ENCODE measurements around the gene FITM1. TPM values are rescaled to one million over a fixed set of nuclear protein-coding genes. Genes with fewer than 3 reads are reported as not detected.

FITM1 gene, protein sequence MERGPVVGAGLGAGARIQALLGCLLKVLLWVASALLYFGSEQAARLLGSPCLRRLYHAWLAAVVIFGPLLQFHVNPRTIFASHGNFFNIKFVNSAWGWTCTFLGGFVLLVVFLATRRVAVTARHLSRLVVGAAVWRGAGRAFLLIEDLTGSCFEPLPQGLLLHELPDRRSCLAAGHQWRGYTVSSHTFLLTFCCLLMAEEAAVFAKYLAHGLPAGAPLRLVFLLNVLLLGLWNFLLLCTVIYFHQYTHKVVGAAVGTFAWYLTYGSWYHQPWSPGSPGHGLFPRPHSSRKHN
- 0.19 and 0.27 TPM in 2 replicates for total RNA-seq

DNA sequence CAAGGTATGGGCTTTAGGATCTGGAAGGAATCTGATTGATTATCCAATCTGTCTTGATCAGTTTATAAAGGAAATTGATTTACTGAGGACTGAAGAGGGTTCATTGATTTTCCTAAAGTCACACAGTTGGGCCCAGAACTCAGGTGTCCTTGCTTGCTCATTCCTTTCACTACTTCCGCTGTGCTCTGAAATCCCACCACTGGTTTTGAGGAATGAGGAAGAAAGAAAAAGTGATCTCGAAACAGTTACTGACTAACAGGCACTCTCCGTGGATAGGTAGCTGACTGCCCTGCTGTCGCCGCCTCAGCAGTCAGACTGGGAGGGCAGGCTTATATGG lies at the start of gene FITM1:
FITM1 (plus strand) TSS at position 280 of the 337 bp plus-strand sequence. CDS start 905 bp downstream, outside the sequence.

DNA sequence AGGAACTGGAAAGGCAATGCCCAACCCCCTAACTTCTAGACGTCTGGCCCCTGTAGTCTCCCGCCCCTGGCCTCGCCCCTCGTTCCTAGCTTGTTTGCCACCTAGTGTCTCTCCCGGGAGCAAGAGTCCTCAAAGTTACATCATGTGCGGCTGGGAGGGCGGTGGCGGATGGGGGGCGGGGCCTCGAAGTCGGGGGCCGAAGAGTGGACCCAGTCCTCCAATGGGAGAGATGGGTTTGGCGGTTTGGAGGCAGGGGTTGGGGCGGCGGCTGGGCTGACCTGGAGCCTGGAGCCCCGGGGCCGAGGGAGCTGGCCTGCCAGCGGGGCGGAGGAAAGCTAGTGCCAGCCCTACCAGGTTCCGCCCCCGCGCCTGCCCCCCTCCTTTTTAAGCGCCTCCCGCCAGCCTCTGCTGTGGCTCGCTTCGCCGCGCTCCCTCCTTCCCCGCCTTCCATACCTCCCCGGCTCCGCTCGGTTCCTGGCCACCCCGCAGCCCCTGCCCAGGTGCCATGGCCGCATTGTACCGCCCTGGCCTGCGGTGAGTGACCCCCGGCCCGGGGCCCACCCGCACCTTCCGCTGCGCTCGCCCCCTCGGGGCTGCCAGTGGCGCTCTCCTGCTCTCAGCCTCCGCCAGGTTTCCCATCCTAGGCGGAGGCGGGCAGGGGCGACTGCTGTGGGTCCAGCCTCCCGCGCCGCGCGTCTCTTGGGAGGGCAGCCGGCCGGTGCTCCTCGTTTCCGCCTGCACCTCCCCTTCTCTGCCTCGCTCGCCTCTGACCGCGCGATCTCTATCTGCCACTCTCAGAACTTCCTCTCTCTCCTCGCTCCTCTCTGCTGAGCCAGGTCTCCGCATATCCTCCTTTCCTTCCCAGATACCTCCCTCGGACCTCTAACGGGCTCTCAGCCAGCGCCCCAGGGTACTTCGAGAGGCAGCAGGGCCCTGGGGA lies 36.3 kb upstream of the FITM1 start, which contains the start of gene PCK2:
PCK2 (plus strand) TSS at position 411 of the 940 bp plus-strand sequence; CDS start at position 506, 95 bp downstream.

DNA sequence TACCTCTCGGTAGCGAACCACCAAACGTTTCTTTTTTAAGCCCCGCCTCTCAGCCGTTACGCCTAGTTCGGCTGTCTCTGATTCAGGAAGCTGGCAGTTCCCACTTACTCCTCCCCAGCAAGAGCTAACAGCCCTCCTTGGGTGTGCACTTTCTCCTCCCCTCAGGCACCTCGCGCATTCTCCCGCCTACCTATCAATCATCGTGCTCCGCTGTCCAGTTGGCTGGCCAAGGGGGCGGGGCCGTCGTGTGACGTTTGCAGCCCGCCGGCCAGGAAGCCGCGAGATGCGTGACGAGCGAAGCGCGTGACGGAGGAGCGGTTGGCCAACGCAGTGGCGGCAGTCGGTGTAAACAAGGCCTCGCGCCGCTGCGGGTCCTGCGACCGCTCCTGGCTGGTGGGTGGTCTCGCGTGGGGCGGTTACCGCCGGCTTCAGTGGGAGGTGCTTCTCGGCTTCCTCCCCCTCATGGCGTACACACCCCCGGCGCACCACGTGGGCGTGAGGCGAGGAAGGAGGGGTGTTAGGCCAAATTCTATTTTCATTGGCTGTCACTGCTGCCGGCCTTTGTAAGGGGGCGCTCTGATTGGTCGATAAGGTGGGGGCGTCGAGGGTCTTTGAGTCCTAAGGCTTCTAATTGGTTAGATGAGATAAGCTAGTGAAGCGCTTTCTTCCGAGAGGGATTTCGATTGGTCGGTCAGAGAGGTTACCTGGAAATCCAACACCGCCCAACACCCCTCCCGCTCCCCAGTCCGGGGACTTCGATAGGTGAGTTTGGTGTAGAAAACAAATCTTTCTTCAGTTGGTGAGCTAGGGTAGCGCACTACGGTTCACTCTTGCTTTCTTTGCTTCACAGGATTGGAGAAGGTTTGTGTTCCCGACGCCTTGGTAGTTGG lies 15.7 kb upstream of the FITM1 start, which contains the start of the genes DCAF11 and NRL:
DCAF11 (plus strand) TSS at position 246 of the 890 bp plus-strand sequence. CDS start 818 bp downstream, outside the sequence.
NRL (minus strand) TSS at position 418 of the 890 bp plus-strand sequence. CDS start 32,101 bp downstream, outside the sequence.

DNA sequence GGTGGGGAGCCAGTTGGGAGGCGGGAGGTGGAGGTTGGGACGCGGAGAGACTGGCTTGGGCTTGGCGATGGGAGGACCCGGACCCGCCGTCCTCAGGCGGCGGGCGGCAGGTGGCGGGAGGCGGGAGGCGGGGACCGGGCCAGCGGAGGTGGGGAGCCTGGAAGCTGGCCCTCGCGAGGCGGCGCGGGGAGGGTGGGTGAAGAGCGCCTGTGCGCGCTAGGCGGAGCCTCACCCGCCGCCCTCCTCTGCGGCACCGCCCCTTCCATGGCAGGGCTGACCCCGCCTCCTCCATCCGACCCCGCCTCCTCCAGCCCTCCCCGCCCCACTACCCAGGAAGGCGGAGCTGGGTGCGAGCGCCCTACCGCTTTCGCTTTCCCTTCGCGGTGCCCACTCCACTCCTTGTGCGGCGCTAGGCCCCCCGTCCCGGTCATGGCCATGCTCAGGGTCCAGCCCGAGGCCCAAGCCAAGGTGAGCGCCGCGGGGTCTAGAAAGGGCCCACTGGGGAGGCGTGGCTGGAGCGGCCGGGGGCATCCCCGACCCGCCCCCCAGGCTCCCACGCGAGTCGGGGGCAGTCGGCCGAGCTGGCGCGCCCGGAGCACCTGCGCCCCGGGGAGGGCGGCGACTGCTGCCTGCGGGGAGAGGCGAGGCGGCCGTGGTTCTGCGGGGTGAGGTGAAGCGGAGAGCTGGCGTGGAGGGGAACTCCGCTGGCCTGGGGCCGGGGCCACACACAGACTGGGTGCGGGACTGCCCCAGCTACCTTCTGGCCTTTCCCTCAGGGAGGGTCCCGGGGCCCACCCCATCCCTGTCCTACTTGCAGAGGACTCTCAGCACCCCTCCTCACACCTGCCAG lies 5.6 kb downstream of the FITM1 start, which contains the start of gene PSME1:
PSME1 (plus strand) TSS at position 361 of the 850 bp plus-strand sequence; CDS start at position 430, 69 bp downstream.

DNA sequence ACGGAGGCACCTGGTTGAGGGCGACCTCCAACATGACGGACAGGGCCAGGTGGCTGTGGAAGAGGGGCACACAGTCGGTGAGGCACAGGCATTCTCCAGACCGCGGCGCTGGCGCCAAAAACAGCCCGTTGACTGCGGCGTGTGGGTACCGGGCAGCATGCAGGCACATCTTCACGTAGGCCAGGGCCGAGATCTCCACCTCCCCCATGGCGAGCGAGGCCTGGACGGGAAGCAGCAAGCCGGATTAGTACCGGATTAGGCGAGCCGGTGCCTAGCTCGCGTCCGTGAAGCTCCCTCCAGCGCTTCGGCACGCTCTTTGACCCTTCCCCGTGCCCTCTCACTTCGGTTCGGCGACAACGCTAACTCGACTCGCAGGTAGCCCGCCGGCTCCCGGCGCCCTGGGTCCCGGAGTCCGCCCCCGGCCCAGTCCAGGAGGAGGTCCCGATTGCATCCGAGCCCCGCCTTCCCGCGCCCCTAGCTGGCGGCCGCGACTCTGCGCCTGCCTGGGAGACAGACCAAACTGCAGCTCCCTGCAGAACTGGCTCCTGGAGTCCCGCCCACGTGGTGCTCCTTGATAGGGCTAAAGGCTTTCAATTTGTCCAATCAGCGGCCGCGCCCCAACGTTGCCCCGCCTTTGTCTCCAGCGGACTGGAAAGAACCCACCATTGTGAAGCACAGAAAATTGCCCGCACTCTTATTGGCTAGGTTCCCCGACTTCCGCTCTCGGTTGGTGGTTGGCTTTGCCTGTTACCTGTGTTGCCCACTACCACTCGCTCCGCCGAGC lies 10.8 kb downstream of the FITM1 start, which contains the start of gene EMC9:
EMC9 (minus strand) TSS at position 495 of the 784 bp plus-strand sequence; CDS start at position 208, 287 bp downstream.

DNA sequence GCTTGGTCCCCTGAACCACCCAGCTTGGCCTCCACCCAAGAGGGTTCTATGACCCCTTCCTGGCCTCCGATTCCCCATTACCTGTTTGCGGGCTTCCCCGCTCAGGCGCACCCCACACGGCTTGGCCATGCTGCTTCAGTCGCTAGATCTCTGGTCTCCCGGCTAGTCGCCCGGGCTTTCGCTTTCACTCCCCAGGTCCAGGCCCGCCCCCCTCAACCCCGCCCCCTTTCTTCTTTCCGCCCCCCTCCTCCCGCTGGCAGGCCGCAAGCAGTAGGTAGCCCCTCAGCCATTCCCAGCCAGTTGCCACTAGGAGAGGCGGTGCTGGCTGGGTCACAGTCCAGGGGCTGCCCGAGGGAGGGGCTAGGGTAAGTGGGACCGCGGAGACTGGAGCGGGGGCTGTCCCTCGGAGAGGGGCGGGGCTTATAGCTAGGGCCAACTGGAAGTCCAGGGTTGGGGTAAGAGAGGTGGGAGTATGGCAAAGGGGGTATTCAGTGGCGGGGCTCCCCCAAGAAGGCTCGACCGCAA lies 16.1 kb downstream of the FITM1 start, which contains the start of gene PSME2:
PSME2 (minus strand) TSS at position 158 of the 525 bp plus-strand sequence; CDS start at position 129, 29 bp downstream.

DNA sequence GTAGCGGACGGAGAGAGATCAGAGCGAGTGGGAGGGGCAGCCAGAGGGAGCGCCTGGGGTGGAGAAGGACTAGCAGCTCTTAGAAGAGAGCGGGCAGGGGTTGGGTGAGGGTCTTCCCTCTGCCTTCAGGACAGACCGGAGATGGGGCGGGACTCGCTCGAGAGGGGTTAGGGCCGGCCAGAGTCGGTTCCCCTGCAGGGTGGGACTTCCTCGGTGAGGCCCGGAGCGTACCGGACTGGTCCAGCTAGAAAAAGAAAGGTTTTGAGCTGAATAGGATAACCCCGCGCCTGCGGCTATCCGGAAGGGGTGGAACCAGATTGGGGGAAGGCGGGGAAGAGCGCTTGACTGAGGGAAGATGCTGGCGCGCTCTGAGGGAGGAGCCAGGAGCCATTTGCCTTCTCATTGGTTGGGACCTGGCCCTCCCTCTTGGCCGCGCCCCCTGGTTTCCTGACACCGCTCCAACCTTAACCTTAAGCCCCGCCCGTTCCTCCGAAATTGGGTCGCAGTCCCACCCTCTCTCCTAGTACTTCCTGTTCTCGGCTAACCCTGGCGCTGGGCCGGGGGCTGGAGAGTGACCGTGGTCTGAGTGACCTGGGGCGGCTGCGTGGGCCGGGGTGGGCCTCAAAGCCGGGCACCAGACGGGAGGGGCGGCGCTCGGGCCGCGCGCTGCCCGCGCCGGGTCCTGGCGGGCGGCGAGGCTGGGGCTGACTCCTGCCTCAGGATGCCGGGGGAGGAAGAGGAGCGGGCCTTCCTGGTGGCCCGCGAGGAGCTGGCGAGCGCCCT lies 16.7 kb downstream of the FITM1 start, which contains the start of gene RNF31:
RNF31 (plus strand) TSS at position 521 of the 783 bp plus-strand sequence; CDS start at position 722, 201 bp downstream.

DNA sequence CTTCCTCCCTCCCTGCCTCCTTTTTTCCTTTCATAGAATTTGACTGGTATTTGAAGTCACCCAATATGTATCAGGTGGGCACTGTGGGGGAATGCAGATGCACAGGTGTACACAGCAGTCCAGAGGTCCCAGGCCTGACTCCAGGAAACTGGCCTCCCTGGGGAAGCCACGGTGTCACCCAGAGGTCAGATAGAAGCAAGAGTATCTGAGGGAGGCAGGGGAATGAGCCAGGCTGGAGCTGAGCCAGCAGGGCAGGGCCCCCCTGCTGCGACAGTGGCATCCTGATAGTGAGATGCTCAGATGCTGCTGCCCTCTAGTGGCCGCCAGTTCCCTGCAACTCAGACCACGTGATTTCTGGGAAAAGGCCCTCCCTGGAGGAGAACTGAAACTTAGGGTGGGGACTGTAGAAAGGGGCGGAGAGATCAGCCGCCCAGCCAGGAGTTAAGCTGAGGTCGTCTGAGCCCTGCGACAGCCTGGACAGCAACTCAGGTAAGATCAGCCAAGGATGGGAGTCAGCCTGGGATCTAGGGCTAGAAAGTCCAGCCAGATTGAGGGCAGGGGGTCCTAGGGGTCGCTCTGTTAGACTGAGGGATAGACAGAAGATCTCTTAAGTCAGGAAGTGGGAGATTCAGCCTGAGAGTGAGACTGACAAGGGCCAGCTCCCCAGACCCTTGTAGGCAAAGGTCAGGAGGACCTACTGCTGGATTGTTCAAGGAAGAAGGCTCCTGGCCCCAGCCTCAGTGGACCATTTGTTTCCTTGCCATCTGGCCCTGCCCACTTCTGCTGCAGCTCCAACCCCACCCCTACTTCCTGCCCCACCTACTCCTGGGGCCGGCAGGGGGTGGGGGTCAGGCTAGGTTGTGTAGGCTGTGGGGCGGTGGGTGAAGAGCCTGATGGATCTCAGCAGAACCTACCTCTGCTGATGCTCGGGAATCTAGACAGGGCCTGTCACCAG lies 30.7 kb downstream of the FITM1 start, which contains the start of gene IRF9:
IRF9 (plus strand) TSS at position 416 of the 955 bp plus-strand sequence. CDS start 880 bp downstream, outside the sequence.

DNA sequence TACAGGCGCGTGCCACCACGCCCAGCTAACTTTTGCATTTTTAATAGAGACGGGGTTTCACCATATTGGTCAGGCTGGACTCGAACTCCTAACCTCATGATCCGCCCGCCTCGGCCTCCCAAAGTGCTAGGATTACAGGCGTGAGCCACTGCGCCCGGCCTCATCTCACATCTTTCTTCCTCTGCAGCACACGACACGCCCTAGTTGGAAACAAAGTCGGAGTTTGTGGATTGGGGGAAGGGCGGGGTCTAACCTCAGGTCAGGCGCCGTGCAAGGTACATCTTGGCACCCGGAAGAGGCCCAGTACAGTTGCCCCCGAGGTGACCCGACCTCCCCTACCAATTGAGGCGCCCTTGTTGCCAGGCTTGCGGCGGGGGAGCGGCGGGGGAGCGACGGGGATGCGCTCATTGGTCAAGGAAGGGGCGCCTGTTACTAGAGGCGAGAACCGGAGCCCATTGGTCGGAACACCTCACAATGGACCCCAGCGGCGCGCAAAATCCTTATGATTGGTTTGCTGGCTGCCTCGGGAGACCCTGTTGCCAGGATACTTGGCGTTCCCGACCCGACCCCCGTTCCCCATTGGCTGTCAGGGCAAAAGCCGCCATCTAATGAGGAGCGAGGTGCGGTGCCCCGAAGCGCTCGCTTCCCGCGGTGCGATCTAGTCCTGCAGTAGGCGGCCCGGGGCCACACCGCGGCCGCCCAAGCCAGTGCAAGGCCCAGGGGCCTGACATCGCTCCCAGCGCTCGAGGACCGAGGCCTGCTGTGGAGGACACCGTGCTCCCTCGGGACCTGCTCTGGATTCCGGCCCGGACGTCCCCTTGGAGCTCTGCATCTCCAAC lies 41.2 kb downstream of the FITM1 start, which contains the start of gene REC8:
REC8 (plus strand) TSS at position 659 of the 839 bp plus-strand sequence. CDS start 473 bp downstream, outside the sequence.

Other genes starting within 250 kb of the FITM1 start
- gene DHRS4, start 176.9 kb upstream of the FITM1 start, total RNA-seq: 53.7 and 58.5 TPM in 2 replicates
- gene DHRS4L2, start 141.7 kb upstream of the FITM1 start, total RNA-seq: 11.9 and 13.7 TPM in 2 replicates
- gene CARMIL3, start 78.7 kb upstream of the FITM1 start, total RNA-seq: 0.09 TPM in 1 of 2 replicates, not detected in the other
- not detected in 2 replicates for gene CPNE6, start 59.1 kb upstream of the FITM1 start, total RNA-seq
- 5.1 and 17.4 TPM in 2 replicates for gene PCK2, start 36.3 kb upstream of the FITM1 start, total RNA-seq
- gene DCAF11, start 15.9 kb upstream of the FITM1 start, total RNA-seq: 42.3 and 47.3 TPM in 2 replicates
- 0.19 and 0.45 TPM in 2 replicates for gene NRL, start 15.7 kb upstream of the FITM1 start, total RNA-seq
- gene PSME1, start 5.5 kb downstream of the FITM1 start, total RNA-seq: 78.5 and 103 TPM in 2 replicates
- 23.2 and 23.7 TPM in 2 replicates for gene EMC9, start 10.9 kb downstream of the FITM1 start, total RNA-seq
- gene PSME2, start 16.0 kb downstream of the FITM1 start, total RNA-seq: 101 and 105 TPM in 2 replicates
- gene RNF31, start 16.8 kb downstream of the FITM1 start, total RNA-seq: 28.9 and 29.3 TPM in 2 replicates
- 39.4 and 47.7 TPM in 2 replicates for gene IRF9, start 30.6 kb downstream of the FITM1 start, total RNA-seq
- gene REC8, start 41.4 kb downstream of the FITM1 start, total RNA-seq: 1.3 and 4.2 TPM in 2 replicates
- 41.1 and 49.6 TPM in 2 replicates for gene IPO4, start 58.2 kb downstream of the FITM1 start, total RNA-seq
- gene TM9SF1, start 64.8 kb downstream of the FITM1 start, total RNA-seq: 38.6 and 53.6 TPM in 2 replicates
- gene TSSK4, start 75.0 kb downstream of the FITM1 start, total RNA-seq: 0.09 TPM in 1 of 2 replicates, not detected in the other
- 16.7 and 27.9 TPM in 2 replicates for gene CHMP4A, start 82.8 kb downstream of the FITM1 start, total RNA-seq
- 8.6 and 8.8 TPM in 2 replicates for gene MDP1, start 85.4 kb downstream of the FITM1 start, total RNA-seq
- gene NEDD8, start 101.7 kb downstream of the FITM1 start, total RNA-seq: 235 and 253 TPM in 2 replicates
- gene GMPR2, start 102.3 kb downstream of the FITM1 start, total RNA-seq: 76.5 and 85.2 TPM in 2 replicates
- gene TINF2, start 112.0 kb downstream of the FITM1 start, total RNA-seq: 38.1 and 43.4 TPM in 2 replicates
- 0.36 and 0.75 TPM in 2 replicates for gene TGM1, start 132.5 kb downstream of the FITM1 start, total RNA-seq
- gene RABGGTA, start 140.9 kb downstream of the FITM1 start, total RNA-seq: 20.5 and 21.1 TPM in 2 replicates
- 6.6 and 7.3 TPM in 2 replicates for gene DHRS1, start 169.1 kb downstream of the FITM1 start, total RNA-seq
- gene NOP9, start 169.2 kb downstream of the FITM1 start, total RNA-seq: 24.8 and 25.4 TPM in 2 replicates
- 1.4 and 2.8 TPM in 2 replicates for gene CIDEB, start 177.3 kb downstream of the FITM1 start, total RNA-seq
- gene LTB4R2, start 179.5 kb downstream of the FITM1 start, total RNA-seq: 2.9 and 5.6 TPM in 2 replicates
- gene LTB4R, start 180.8 kb downstream of the FITM1 start, total RNA-seq: 1.7 and 3.3 TPM in 2 replicates
- 37.2 and 43.1 TPM in 2 replicates for gene ADCY4, start 204.4 kb downstream of the FITM1 start, total RNA-seq
- gene RIPK3, start 209.3 kb downstream of the FITM1 start, total RNA-seq: 2.9 and 3.5 TPM in 2 replicates
- 14.8 and 25.8 TPM in 2 replicates for gene NFATC4, start 237.5 kb downstream of the FITM1 start, total RNA-seq